Heart right ventricle (tissue), 16 donors: ENCODE results near the gene GAL. TPM values are rescaled to one million over a fixed set of nuclear protein-coding genes. Genes with fewer than 3 reads are reported as not detected.

Experiments
- ATAC-seq, 8 donors: fragments of 200-7000 bp; cut with Tn5 transposase; one replicate each; pipeline ENCODE4 v1.9.1; 2020; ENCODE audit warnings: mild to moderate bottlenecking in 8 of 8, moderate library complexity in 8 of 8, moderate number of reproducible peaks in 1 of 8
- DNase-seq, 2 donors: peaks; one replicate each; pipeline ENCODE4 v3.0.0-alpha.2; 2020
- H3K27ac ChIP-seq, 10 donors: fragments of 200-600 bp; sonication (generic) in 2 of 10; one replicate each; pipeline versions ENCODE4 v1.5.0 to v1.8.0; 2020 to 2022; ENCODE audit warnings: mild to moderate bottlenecking in 3 of 10
- H3K27me3 ChIP-seq, 7 donors: fragments of 200-600 bp; one replicate each; pipeline ENCODE4 v1.8.0; 2021 to 2022; ENCODE audit warnings: mild to moderate bottlenecking in 2 of 7
- H3K36me3 ChIP-seq, 9 donors: fragments of 200-600 bp; sonication (generic) in 1 of 9; one replicate each; pipeline versions ENCODE4 v1.5.0 to v1.8.0; 2020 to 2022; ENCODE audit warnings: mild to moderate bottlenecking in 2 of 9
- H3K4me1 ChIP-seq, 9 donors: fragments of 200-600 bp; sonication (generic) in 1 of 9; one replicate each; pipeline versions ENCODE4 v1.5.0 to v1.8.0; 2020 to 2022; ENCODE audit warnings: mild to moderate bottlenecking in 4 of 9
- H3K4me3 ChIP-seq, 10 donors: fragments of 200-600 bp; sonication (generic) in 2 of 10; one replicate each; pipeline versions ENCODE4 v1.5.0 to v1.8.0; 2020 to 2022; ENCODE audit warnings: mild to moderate bottlenecking in 7 of 10, moderate library complexity in 2 of 10
- H3K9me3 ChIP-seq, 11 donors: fragments of 200-600 bp in 10 of 11; sonication (generic) in 2 of 11; one replicate each; pipeline versions ENCODE4 v1.5.0 to v1.8.0; 2013 to 2022; ENCODE audit warnings: mild to moderate bottlenecking in 2 of 11, control low read depth in 1 of 11, moderate library complexity in 1 of 11
- WGBS, 2 donors: extraction: QIAGEN DNeasy Blood & Tissue Kit; methylation state at CpG; one replicate each; pipeline ENCODE4 v1.1.7; 2013; ENCODE audit warnings: inconsistent platforms in 1 of 2; 5-methylcytosine and 5-hydroxymethylcytosine counted together
- intact Hi-C, 10 donors: fragments of 100-400 bp; cut with DNase I; formaldehyde crosslinking; loops; one replicate each; pipeline versions ENCODE4 v1.11.1 to v1.14.2; 2022
- polyA plus RNA-seq, 2 donors: library from polyadenylated mRNA; stranded (reverse); fragments of 200-250 nt; gene quantifications; one replicate each; pipeline ENCODE4 v1.2.3, GENCODE V29; 2013
- total RNA-seq, 10 donors: library from RNA; stranded (reverse); fragmentation: NEBNext Ultra II Directional in 3 of 10; extraction: Animal tissue kit (Norgen Biotek cat#: 25700) in 3 of 10; gene quantifications; one replicate each; pipeline versions ENCODE4 v1.2.1 to v1.2.4, GENCODE V29; 2021 to 2023
- TF ChIP-seq, protein P1 (sequence below), 9 donors: fragments of 200-600 bp; sonication (generic) in 2 of 9; IDR thresholded peaks; one replicate each; pipeline versions ENCODE4 v1.5.0 to v1.8.0; 2021 to 2022; ENCODE audit warnings: antibody characterized with exemption in 9 of 9, mild to moderate bottlenecking in 5 of 9, moderate library complexity in 1 of 9
- donor health status: Arrhythmogenic right ventricular cardiomyopathy.
- donor health status: ischemic (EF 13 %, LVEDD 7.1; RV severe dilation, severe dysfunction).
- donor health status: healthy with polysubstance abuse.
- donor health status: DM: no; HTN: yes; CAD: no.
- donor health status: DM: no; HTN: no; CAD: no.
- donor health status: ischemic (EF 25% LVEDD 6.9; RV normal size, moderate dysfunction).
- donor health status: ischemic (EF 25% LVEDD 5.7; RV mildly dilated, moderate dysfunction).
- donor health status: healthy.
- donor health status: DM: yes; HTN: yes; CAD: no.
- donor health status: Ischemic cardiomyopathy.
- donor health status: ischemic (EF 35%, LVEDD 5.7; RV mildly dilated, moderate dysfunction).
- donor health status: nonischemic (EF 11% LVEDD 7.7; RV severe dilation, severe dysfunction).
- donor health status: DM: yes; HTN: yes; CAD: no.
- donor health status: PGD.
- donor health status: ischemic (EF 29% LVEDD 5.4; RV normal size, mild dysfunction).
- donor health status: nonischemic (EF 23%, LVEDD 6.1; RV moderate dilation, normal function).

Gene GAL
- total and polyA plus RNA-seq, 12 donors, result 0.42 to 2.9 (median 1.1) TPM; not detected in 8

DNA sequence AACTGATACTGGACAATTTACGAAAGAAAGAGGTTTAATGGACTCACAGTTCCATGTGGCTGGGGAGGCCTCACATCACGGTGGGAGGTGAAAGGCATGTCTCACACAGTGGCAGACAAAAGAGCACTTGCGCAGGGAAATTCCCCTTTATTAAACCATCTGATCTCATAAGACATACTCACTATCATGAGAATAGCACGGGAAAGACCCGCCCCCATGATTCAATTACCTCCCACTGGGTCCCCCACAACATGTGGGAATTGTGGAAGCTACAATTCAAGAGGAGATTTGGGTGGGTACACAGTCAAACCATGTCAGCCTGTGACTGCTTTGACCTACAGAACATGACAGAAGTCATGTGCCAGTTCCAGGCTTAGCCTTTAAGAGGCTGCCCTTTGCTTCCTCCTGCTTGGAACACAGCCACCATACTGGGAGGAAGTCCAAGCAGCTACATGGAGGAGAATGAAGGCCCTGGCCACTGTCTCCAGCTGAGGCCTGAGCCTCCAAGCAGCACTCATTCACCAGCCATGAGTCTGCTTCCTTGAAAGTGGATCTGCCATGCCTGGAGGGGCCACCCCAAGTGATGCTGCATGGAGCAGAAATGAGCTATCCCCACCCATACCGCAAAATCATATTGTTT lies 10.9 kb upstream of the GAL start:
- H3K9me3 ChIP-seq, result peaks cover 0 to 9% (median 0%) of the 10 kb centered on the region in 11 donors
- TF ChIP-seq, protein P1, sequence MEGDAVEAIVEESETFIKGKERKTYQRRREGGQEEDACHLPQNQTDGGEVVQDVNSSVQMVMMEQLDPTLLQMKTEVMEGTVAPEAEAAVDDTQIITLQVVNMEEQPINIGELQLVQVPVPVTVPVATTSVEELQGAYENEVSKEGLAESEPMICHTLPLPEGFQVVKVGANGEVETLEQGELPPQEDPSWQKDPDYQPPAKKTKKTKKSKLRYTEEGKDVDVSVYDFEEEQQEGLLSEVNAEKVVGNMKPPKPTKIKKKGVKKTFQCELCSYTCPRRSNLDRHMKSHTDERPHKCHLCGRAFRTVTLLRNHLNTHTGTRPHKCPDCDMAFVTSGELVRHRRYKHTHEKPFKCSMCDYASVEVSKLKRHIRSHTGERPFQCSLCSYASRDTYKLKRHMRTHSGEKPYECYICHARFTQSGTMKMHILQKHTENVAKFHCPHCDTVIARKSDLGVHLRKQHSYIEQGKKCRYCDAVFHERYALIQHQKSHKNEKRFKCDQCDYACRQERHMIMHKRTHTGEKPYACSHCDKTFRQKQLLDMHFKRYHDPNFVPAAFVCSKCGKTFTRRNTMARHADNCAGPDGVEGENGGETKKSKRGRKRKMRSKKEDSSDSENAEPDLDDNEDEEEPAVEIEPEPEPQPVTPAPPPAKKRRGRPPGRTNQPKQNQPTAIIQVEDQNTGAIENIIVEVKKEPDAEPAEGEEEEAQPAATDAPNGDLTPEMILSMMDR (IDR thresholded peaks at IDR 0.05), result no peak
- no peaks in the 10 kb centered on the region for H3K36me3 ChIP-seq
- H3K27ac ChIP-seq, result no peak overlapping the region
- no peak for DNase-seq
- peak in 1 of 8 donors; percentile 54 for ATAC-seq
- H3K27me3 ChIP-seq, result peaks cover 0 to 5% (median 0%) of the 10 kb centered on the region in 7 donors
- WGBS, 2 donors, result 88 to 94% methylated on average over 6 of the region's 6 CpGs
- H3K4me3 ChIP-seq, result no peak overlapping the region
- H3K4me1 ChIP-seq, result peaks cover 0 to 16% (median 8%) of the 10 kb centered on the region in 9 donors
- intact Hi-C loops, result no loop called here

DNA sequence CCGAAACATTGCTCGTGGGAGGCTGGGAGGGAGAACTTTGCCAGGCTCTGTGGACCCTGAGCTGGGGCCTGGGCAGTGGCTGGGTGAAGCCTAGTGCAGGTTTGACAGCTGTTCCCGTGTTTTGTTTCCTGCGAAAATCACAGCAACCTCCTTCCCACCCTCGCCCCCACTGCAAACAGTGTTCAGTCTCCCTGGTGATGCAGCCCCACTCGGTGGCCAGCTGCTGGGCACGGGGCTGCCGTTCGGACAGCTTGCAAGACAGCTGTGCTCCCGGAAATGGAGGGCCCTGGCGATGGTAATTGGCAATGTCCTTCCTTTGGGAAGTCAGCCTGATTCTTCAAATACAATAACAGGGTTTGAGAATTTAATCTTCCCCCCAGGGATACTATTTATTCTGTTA lies 10.4 kb upstream of the GAL start:
- Histone ChIP-seq H3K27ac (no peak overlapping the region), H3K9me3 (peaks cover 0 to 9% (median 0%) of the 10 kb centered on the region in 11 donors), H3K4me1 (peaks cover 0 to 16% (median 8%) of the 10 kb centered on the region in 9 donors), H3K36me3 (no peaks in the 10 kb centered on the region), H3K4me3 (no peak overlapping the region), H3K27me3 (peaks cover 0 to 5% (median 0%) of the 10 kb centered on the region in 7 donors)
- TF ChIP-seq, protein P1 (IDR thresholded peaks at IDR 0.05), result no peak
- DNase-seq (no peak), ATAC-seq (no peak)
- intact Hi-C loops, result no loop called here
- 89 to 91% methylated on average over 11 of the region's 11 CpGs for WGBS, 2 donors

DNA sequence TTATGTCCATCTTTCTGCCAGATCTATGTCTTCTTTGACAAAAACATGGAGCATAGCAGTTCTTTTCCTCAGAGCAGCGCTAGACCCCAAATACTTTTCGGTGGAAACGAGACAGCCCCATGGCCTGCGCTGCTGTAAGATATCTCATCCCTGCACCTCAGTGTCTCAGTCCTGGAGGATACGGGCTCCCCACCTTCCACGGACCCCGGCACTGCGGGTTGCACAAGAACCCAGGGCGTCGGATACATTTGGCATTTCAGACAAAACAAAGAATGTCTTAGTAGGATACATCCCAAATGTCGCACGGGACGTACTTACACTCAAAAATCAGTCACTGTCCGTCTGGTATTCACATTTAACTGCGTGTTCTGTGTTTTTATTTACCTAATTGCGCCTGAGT lies 9.9 kb upstream of the GAL start:
- TF ChIP-seq, protein P1 (IDR thresholded peaks at IDR 0.05), result no peak
- Histone ChIP-seq H3K36me3 (no peaks in the 10 kb centered on the region), H3K9me3 (peaks cover 0 to 9% (median 0%) of the 10 kb centered on the region in 11 donors), H3K27me3 (peaks cover 0 to 3% (median 0%) of the 10 kb centered on the region in 7 donors), H3K4me3 (no peak overlapping the region), H3K27ac (no peak overlapping the region), H3K4me1 (peaks cover 0 to 16% (median 8%) of the 10 kb centered on the region in 9 donors)
- ATAC-seq (no peak), DNase-seq (no peak)
- intact Hi-C loops, result no loop called here
- 94 to 95% methylated on average over 16 of the region's 16 CpGs for WGBS, 2 donors

DNA sequence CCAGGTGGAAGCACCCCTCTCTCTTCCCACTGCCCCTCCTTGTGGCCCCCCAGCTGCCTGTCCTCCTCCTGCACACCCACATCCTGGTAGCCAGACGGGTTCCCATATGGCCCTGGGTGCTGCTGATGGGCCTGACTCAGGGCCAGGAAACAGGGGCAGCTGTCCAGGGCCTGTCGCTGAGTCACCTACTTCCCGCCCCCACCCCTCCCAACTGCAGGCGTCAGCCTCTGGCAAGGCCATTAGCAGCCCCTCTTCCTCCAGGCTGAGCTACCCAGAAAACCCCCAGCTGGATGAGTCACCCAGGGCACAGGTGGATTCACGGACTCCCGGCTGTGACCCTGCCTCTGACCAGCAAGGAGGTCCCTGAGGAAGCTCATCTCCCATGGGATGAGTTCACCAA lies 6.9 kb upstream of the GAL start:
- intact Hi-C loops, result no loop called here
- 5 to 9% methylated on average over 6 of the region's 6 CpGs for WGBS, 2 donors
- H3K27me3 ChIP-seq, result peaks cover 0 to 2% (median 0%) of the 10 kb centered on the region in 7 donors
- TF ChIP-seq, protein P1 (IDR thresholded peaks at IDR 0.05), result no peak
- peaks cover 0 to 9% (median 0%) of the 10 kb centered on the region in 11 donors for H3K9me3 ChIP-seq
- peak; percentile 29 to 95 (median 90) for ATAC-seq
- no peak overlapping the region for H3K4me3 ChIP-seq
- peaks cover 0 to 16% (median 8%) of the 10 kb centered on the region in 9 donors for H3K4me1 ChIP-seq
- no peaks in the 10 kb centered on the region for H3K36me3 ChIP-seq
- no peak overlapping the region for H3K27ac ChIP-seq
- peak; percentile 34 to 61 for DNase-seq
